Activated naive CD8-positive, alpha-beta T cell treated with anti-CD3 and anti-CD28 coated beads, Interleukin-2, amount 50 U/mL, for 24 hours (primary cell): ENCODE measurements around the gene TPSG1.
A peak's percentile ranks its signal among the peaks of the same experiment; 100 is the strongest.

ENCODE experiments used
- ATAC-seq: fragments of 150-1000 bp; cut with Tn5 transposase; one replicate; pipeline ENCODE4 v1.10.0; 2021
- DNase-seq: peaks from one replicate; pipeline ENCODE4 v3.0.0; 2021
- H3K27ac Mint-ChIP-seq: one replicate; pipeline ENCODE4 v1.8.0; 2021; ENCODE audit warnings: mild to moderate bottlenecking, mixed read lengths
- H3K27me3 Mint-ChIP-seq: one replicate; pipeline ENCODE4 v1.8.0; 2021; ENCODE audit warnings: mixed read lengths
- H3K36me3 Mint-ChIP-seq: one replicate; pipeline ENCODE4 v1.8.0; 2021; ENCODE audit warnings: low read depth, mixed read lengths
- H3K4me1 Mint-ChIP-seq: one replicate; pipeline ENCODE4 v1.8.0; 2021; ENCODE audit warnings: mixed read lengths
- H3K4me3 Mint-ChIP-seq: one replicate; pipeline ENCODE4 v1.8.0; 2021; ENCODE audit warnings: mild to moderate bottlenecking, moderate library complexity, mixed read lengths
- H3K9me3 Mint-ChIP-seq: one replicate; pipeline ENCODE4 v1.8.0; 2021; ENCODE audit warnings: mixed read lengths

Gene TPSG1

GRCh38 chr16:1218061-1218929 lies 6.8 kb downstream of the TPSG1 start:
- H3K27ac Mint-ChIP-seq: no peak overlapping the region
- DNase-seq: no peak
- no peaks in the 10 kb centered on the region for H3K36me3 Mint-ChIP-seq
- no peak for ATAC-seq
- no peaks in the 10 kb centered on the region for H3K9me3 Mint-ChIP-seq
- no peaks in the 10 kb centered on the region for H3K4me1 Mint-ChIP-seq
- H3K27me3 Mint-ChIP-seq: no peaks in the 10 kb centered on the region
- H3K4me3 Mint-ChIP-seq: no peak overlapping the region

- Mint-ChIP-seq H3K27me3 (no peaks in the 10 kb centered on the region), H3K4me3 (no peak overlapping the region), H3K4me1 (no peaks in the 10 kb centered on the region), H3K36me3 (no peaks in the 10 kb centered on the region), H3K27ac (no peak overlapping the region), H3K9me3 (no peaks in the 10 kb centered on the region)
- ATAC-seq (no peak), DNase-seq (no peak)
Observed at GRCh38 chr16:1217526-1217925, 7.5 kb downstream of the TPSG1 start.

GRCh38 chr16:1216681-1217400 lies 8.2 kb downstream of the TPSG1 start:
- Mint-ChIP-seq H3K27me3 (no peaks in the 10 kb centered on the region), H3K9me3 (no peaks in the 10 kb centered on the region), H3K36me3 (no peaks in the 10 kb centered on the region), H3K4me1 (no peaks in the 10 kb centered on the region), H3K4me3 (no peak overlapping the region), H3K27ac (no peak overlapping the region)
- DNase-seq (no peak), ATAC-seq (no peak)

- DNase-seq: no peak
Observed at GRCh38 chr16:1216296-1216619, 8.8 kb downstream of the TPSG1 start.

GRCh38 chr16:1215574-1216295 lies 9.3 kb downstream of the TPSG1 start:
- no peaks in the 10 kb centered on the region for H3K27me3 Mint-ChIP-seq
- H3K27ac Mint-ChIP-seq: no peak overlapping the region
- no peak for ATAC-seq
- H3K4me1 Mint-ChIP-seq: no peaks in the 10 kb centered on the region
- H3K9me3 Mint-ChIP-seq: no peaks in the 10 kb centered on the region
- no peak for DNase-seq
- no peak overlapping the region for H3K4me3 Mint-ChIP-seq
- H3K36me3 Mint-ChIP-seq: no peaks in the 10 kb centered on the region

More at GRCh38 chr16:1216296-1216619, 8.8 kb downstream of the TPSG1 start:
- Mint-ChIP-seq H3K4me1 (no peaks in the 10 kb centered on the region), H3K4me3 (no peak overlapping the region), H3K9me3 (no peaks in the 10 kb centered on the region), H3K27me3 (no peaks in the 10 kb centered on the region), H3K36me3 (no peaks in the 10 kb centered on the region), H3K27ac (no peak overlapping the region)
- no peak for ATAC-seq

GRCh38 chr16:1214719-1215118 lies 10.3 kb downstream of the TPSG1 start:
- ATAC-seq (no peak), DNase-seq (no peak)
- H3K4me1 Mint-ChIP-seq: no peaks in the 10 kb centered on the region

GRCh38 chr16:1213796-1214372 lies 11.2 kb downstream of the TPSG1 start:
- Mint-ChIP-seq H3K27me3 (no peaks in the 10 kb centered on the region), H3K4me3 (no peak overlapping the region), H3K9me3 (no peaks in the 10 kb centered on the region), H3K36me3 (no peaks in the 10 kb centered on the region), H3K4me1 (no peaks in the 10 kb centered on the region), H3K27ac (no peak overlapping the region)
- DNase-seq: no peak
- ATAC-seq: no peak

More at GRCh38 chr16:1214719-1215118, 10.3 kb downstream of the TPSG1 start:
- Mint-ChIP-seq H3K36me3 (no peaks in the 10 kb centered on the region), H3K4me3 (no peak overlapping the region), H3K27ac (no peak overlapping the region), H3K27me3 (no peaks in the 10 kb centered on the region), H3K9me3 (no peaks in the 10 kb centered on the region)

GRCh38 chr16:1213231-1213630 lies 11.8 kb downstream of the TPSG1 start:
- Mint-ChIP-seq H3K27ac (no peak overlapping the region), H3K36me3 (no peaks in the 10 kb centered on the region), H3K27me3 (no peaks in the 10 kb centered on the region), H3K9me3 (no peaks in the 10 kb centered on the region), H3K4me1 (no peaks in the 10 kb centered on the region), H3K4me3 (no peak overlapping the region)
- ATAC-seq (no peak), DNase-seq (no peak)

GRCh38 chr16:1212616-1213194 lies 12.4 kb downstream of the TPSG1 start:
- DNase-seq (no peak), ATAC-seq (no peak)
- H3K9me3 Mint-ChIP-seq: no peaks in the 10 kb centered on the region
- H3K4me3 Mint-ChIP-seq: no peak overlapping the region
- H3K36me3 Mint-ChIP-seq: no peaks in the 10 kb centered on the region
- no peak overlapping the region for H3K27ac Mint-ChIP-seq
- no peaks in the 10 kb centered on the region for H3K4me1 Mint-ChIP-seq
- H3K27me3 Mint-ChIP-seq: no peaks in the 10 kb centered on the region

- Mint-ChIP-seq H3K4me1 (no peaks in the 10 kb centered on the region), H3K4me3 (no peak overlapping the region), H3K27ac (no peak overlapping the region)
Observed at GRCh38 chr16:1211451-1212268, 13.4 kb downstream of the TPSG1 start.

GRCh38 chr16:1210461-1210860 lies 14.6 kb downstream of the TPSG1 start:
- no peaks in the 10 kb centered on the region for H3K9me3 Mint-ChIP-seq
- no peak overlapping the region for H3K27ac Mint-ChIP-seq
- DNase-seq (no peak), ATAC-seq (no peak)
- no peak overlapping the region for H3K4me3 Mint-ChIP-seq
- no peaks in the 10 kb centered on the region for H3K36me3 Mint-ChIP-seq
- no peaks in the 10 kb centered on the region for H3K27me3 Mint-ChIP-seq
- no peaks in the 10 kb centered on the region for H3K4me1 Mint-ChIP-seq

More at GRCh38 chr16:1211451-1212268, 13.4 kb downstream of the TPSG1 start:
- no peaks in the 10 kb centered on the region for H3K36me3 Mint-ChIP-seq
- no peak for DNase-seq
- no peaks in the 10 kb centered on the region for H3K9me3 Mint-ChIP-seq
- no peaks in the 10 kb centered on the region for H3K27me3 Mint-ChIP-seq
- no peak for ATAC-seq

GRCh38 chr16:1209081-1209480 lies 16.0 kb downstream of the TPSG1 start:
- Mint-ChIP-seq H3K36me3 (no peaks in the 10 kb centered on the region), H3K27me3 (no peaks in the 10 kb centered on the region), H3K9me3 (no peaks in the 10 kb centered on the region), H3K27ac (no peak overlapping the region), H3K4me3 (no peak overlapping the region), H3K4me1 (no peaks in the 10 kb centered on the region)
- ATAC-seq (no peak), DNase-seq (no peak)

- DNase-seq: no peak
- ATAC-seq: no peak
- H3K4me1 Mint-ChIP-seq: no peaks in the 10 kb centered on the region
- H3K4me3 Mint-ChIP-seq: peak overlapping the region; percentile 6
- no peaks in the 10 kb centered on the region for H3K27me3 Mint-ChIP-seq
- H3K9me3 Mint-ChIP-seq: no peaks in the 10 kb centered on the region
- no peak overlapping the region for H3K27ac Mint-ChIP-seq
- H3K36me3 Mint-ChIP-seq: no peaks in the 10 kb centered on the region
Observed at GRCh38 chr16:1208239-1208830, 16.7 kb downstream of the TPSG1 start.
